ENCODE data around the gene CAPN2.

- no peak for TF ChIP-seq CTCF (IDR thresholded peaks at IDR 0.05; ENCODE audit: low read depth, low read length)
- no peak for TF ChIP-seq EZH2phosphoT487 (IDR thresholded peaks at IDR 0.05; ENCODE audit: low read depth)
Measured at GRCh38 chr1:223776826-223777454, 64.6 kb downstream of the CAPN2 start.
